HG02610 (cell line): ENCODE results near the gene ZNF566.
A peak's percentile ranks its signal among the peaks of the same experiment; 100 is the strongest.
"Not testable (repeated sequence)": the region's sequence is repeated elsewhere in the genome, so short reads cannot be mapped to it uniquely, and the experiment has no call there.

Source experiments
- ATAC-seq: cut with Tn5 transposase; IDR thresholded peaks from one replicate; pipeline ENCODE4 v1.9.1; 2021; ENCODE audit warnings: mild to moderate bottlenecking, moderate library complexity; ENCODE audit not compliant: unreplicated experiment

ZNF566 gene

GRCh38 chr19:36489118-36489919 is at the start of gene ZNF566:
TSS of gene ZNF566 (minus strand) at chr19:36489561. CDS start at chr19:36476557, 13,004 bp downstream.
- peak; percentile 86 for ATAC-seq

GRCh38 chr19:36528921-36529518 is 39.7 kb upstream of the ZNF566 start:
- peak; percentile 10 for ATAC-seq

GRCh38 chr19:36528194-36528920 is 39.0 kb upstream of the ZNF566 start, which contains the start of gene ZNF260:
TSS of gene ZNF260 (minus strand) at chr19:36528271. CDS start at chr19:36515238, 13,033 bp downstream.
- ATAC-seq, result peak; percentile 87

- ATAC-seq, result no peak
Observed at GRCh38 chr19:36527873-36528193, 38.5 kb upstream of the ZNF566 start.

GRCh38 chr19:36527341-36527740 is 38.0 kb upstream of the ZNF566 start:
- no peak for ATAC-seq

GRCh38 chr19:36526581-36526980 is 37.2 kb upstream of the ZNF566 start:
- ATAC-seq, result no peak

- ATAC-seq, result no peak
Observed at GRCh38 chr19:36524617-36525016, 35.3 kb upstream of the ZNF566 start.

- ATAC-seq, result no peak
Observed at GRCh38 chr19:36514012-36514612, 24.8 kb upstream of the ZNF566 start.

GRCh38 chr19:36508325-36508724 is 19.0 kb upstream of the ZNF566 start:
- no peak for ATAC-seq

GRCh38 chr19:36501973-36502372 is 12.6 kb upstream of the ZNF566 start:
- ATAC-seq, result no peak

- ATAC-seq, result no peak
Observed at GRCh38 chr19:36497001-36497400, 7.6 kb upstream of the ZNF566 start.

GRCh38 chr19:36492689-36493453 is 3.5 kb upstream of the ZNF566 start:
- not testable (repeated sequence) for ATAC-seq

- ATAC-seq, result not testable (repeated sequence)
Observed at GRCh38 chr19:36490846-36491245, 1.5 kb upstream of the ZNF566 start.

GRCh38 chr19:36489920-36490415 is 607 bp upstream of the ZNF566 start:
- peak; percentile 32 for ATAC-seq

GRCh38 chr19:36488846-36489117 is 579 bp downstream of the ZNF566 start:
- ATAC-seq, result peak; percentile 17

GRCh38 chr19:36488118-36488845 is 1.1 kb downstream of the ZNF566 start:
- ATAC-seq, result no peak

GRCh38 chr19:36483653-36484052 is 5.7 kb downstream of the ZNF566 start:
- no peak for ATAC-seq

- ATAC-seq, result no peak
Observed at GRCh38 chr19:36482876-36483275, 6.5 kb downstream of the ZNF566 start.

GRCh38 chr19:36460046-36460445 is 29.3 kb downstream of the ZNF566 start:
- no peak for ATAC-seq

- ATAC-seq, result no peak
Observed at GRCh38 chr19:36456831-36457230, 32.5 kb downstream of the ZNF566 start.
